ENCODE data around the gene NCAM2.

NCAM2 gene

DNA sequence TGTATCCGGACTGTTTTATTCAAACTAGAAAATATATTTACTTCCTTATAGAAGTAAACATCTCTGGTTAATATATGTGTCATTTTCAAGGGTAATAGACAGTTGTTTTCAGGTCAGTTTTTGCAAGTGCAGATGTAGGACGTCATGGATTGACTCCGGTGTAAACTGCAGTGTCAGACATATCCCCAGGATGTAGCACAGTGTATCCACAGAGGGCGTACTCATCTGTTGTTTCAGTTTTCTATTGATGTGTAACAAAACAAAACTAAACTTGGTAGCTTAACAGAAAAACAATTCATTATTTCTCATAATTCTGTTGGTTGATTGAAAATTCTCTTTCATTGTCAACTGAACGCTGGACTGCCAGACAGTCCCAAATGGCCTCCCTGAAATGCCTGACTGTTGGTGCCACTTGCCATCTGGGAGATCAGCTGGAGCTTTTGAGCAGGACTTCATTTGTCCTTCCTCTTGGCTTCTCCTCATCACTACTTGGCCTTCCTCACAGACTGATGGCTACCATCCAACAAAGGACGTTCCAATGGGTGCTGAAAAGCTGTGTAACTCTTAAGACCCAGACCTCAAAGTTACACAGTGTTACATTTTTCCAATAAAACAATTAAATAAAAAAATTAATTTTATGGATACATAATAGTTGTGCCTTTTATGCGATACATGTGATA, 181.6 kb downstream of the NCAM2 start:
- DNase-seq: no peak

DNA sequence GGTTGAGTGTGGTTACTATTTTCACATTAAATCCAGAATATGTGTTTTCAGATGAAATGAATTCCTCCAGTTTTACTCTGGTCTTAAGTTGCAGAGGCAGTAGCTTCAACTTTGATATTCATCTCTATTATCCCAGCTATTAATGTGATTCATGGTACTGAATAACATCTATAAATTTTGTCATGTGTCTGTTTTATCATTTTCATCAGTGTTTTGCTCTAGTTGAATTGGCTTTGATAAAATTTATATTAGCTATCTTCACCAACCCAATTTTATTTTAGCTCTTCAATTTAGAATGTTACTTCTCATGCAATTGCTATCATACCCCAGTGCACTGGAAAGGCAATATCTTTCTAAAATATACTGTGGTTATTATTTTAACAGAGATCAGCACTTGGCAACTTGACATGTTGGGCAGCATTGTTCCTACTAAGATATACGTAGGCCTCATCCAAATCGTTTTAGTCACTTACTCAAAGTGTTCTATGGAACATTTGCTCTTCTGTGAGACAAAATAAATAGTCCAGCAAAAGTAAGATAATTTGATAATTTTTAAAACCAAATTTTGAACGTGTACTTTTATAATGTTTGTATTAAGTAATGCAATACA, 184.3 kb downstream of the NCAM2 start:
- no peak for DNase-seq

DNA sequence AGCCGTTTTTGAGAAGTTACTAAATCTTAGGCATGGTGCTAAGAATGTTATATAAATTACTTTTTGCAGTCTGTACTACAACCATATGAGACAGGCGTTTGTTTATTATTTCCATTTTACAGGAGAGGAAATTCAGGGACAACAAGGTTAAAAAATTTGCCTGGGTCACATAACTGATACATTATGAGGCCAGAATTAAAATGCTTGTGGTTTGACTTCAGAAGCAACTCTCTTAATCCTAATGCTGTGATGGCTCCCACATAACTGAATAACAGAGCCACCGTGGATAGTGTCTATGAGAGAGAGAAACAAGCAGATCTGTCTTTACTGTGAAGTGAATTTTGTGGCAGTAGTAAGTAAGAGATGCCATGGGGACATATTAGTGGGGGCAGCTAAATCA, 184.9 kb downstream of the NCAM2 start:
- DNase-seq: no peak

DNA sequence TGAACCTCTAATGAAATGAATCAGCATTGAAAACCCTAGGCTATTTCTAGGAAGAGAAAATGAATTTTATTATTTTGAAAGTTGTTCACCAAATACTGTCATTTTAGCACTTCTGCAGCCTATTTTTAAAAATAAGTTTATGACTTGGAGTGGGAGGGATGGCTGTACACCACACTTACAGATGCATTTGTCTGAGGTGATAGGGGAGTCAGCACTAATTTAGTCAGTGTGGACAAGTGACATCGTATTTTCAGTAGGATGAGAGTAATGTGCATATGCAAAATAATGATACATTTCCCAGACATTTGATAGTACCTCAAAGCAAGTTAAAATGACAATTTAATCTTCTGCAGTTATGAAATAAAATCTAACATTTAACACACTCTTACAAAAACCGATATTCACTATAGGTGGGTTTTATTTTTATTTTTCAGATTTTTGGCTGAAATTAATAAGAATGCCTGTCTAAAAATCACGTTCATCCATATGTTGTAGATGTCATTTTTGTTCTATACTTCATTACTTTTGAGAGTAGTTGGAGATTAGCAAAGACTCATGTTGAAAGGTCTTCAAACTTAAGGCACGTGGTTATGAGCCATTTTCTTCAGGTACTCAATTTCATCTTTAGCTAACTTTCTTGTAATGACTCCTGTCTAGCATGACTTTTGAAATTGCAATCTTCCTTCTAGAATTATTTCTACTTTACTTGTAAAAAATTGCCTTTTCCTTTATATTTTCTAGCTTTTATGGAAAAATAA, 186.7 kb downstream of the NCAM2 start:
- DNase-seq: no peak

DNA sequence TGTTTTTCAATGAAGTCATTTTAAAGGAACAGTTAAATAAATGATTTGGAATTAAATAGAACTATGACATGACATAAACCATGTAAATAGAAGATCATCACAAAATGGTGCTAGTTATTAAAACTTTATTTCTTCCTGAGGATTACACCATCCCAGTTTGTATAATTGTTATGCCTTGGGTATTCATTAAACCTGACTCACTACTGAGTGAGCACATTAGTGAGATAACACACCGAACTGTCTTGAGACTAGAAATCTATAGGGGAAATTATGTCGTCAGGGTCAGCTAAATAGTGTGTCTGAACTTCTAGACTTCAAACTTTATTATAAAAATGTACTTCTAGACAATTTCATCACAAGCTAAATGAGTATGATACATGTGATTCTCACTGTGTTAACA, 189.4 kb downstream of the NCAM2 start:
- DNase-seq: no peak

DNA sequence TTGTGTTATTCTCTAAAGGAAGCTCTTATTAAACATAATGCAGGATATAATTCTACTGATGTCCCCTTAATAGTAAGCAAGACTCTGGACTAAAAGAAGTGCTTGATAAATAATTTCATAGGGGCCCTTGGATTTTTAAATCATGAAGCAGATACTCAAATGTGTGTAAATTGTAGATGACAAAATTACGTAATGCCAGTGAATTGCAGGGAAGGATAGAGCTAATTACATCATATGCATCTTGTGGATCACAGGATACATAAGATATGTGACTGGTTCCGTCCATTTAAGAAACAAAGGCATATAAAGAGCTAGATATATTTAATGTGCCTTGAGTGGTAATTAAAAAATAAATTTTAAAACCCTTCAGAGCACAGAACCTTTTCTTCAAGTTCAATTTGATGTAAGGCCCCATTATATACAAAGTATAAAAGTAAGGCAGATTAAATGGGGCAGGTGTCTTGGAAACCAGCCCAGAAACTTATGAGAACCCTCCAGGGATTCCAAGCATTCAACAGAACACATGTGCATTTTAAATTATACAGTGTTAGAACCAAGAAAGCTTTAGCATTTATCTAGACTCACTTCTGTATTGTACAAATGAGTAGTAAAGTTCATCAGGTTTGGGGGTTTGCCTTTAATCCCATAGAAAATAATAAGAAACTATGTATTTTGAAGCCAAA, 190.4 kb downstream of the NCAM2 start:
- no peak for DNase-seq

DNA sequence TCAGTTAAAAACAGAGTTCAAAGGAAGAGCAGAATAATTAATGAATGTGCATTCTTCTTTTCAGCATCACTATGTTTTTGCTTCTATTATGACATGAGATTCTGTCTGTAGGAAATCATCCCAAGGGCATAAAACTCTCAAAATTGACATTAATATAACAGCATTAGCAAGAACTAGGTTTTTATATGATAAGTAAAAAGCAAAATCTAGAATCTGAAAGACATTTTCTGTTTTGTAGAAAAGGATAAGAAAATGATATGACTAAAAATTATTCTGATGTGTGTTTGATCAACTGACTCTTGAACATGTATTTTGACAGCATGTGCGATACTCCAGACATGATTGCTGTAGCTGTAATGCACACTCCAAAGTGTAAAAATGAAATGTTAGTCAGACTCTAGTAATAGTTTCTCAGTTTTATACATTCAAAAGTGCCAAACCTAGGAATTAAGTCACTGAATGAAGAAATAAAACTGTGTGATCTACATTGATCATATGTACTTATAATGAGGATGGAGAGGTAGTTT, 197.3 kb downstream of the NCAM2 start:
- DNase-seq: no peak

DNA sequence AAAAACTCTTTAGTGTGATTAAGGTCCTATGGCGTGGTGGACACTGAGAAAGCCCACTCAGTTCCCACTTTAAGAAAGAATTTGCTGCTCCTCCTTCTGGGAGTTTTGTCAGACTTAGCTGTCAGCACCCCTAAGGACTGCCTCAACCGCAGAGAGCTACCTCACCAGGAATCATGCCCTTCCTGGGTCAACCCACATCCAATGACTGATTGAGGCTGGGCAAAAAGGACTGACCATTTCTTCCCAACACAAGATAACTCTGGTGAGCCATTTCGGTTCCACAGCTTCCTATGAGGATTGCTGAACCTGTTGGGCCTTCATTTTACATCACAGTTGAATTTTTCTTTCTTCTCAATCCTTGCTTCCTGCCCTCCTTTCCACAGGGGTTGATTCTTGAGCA, 197.9 kb downstream of the NCAM2 start:
- no peak for DNase-seq

DNA sequence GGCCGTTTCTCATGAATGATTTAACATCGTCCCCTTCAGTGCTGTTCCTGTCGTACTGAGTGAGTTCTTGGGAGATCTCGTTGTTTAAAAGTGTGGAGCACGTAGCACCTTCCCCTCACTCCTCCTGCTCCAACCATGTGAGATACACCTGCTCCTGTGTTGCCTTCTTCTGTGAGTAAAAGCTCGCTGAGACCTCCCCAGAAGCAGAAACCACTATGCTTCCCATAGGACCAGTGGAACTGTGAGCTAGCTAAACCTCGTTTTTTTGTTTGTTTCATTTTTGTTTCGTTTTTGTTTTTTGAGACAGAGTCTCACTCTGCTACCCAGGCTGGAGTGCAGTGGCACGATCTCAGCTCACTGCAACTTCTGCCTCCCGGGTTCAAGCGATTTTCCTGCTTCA, 198.6 kb downstream of the NCAM2 start:
- DNase-seq: no peak

DNA sequence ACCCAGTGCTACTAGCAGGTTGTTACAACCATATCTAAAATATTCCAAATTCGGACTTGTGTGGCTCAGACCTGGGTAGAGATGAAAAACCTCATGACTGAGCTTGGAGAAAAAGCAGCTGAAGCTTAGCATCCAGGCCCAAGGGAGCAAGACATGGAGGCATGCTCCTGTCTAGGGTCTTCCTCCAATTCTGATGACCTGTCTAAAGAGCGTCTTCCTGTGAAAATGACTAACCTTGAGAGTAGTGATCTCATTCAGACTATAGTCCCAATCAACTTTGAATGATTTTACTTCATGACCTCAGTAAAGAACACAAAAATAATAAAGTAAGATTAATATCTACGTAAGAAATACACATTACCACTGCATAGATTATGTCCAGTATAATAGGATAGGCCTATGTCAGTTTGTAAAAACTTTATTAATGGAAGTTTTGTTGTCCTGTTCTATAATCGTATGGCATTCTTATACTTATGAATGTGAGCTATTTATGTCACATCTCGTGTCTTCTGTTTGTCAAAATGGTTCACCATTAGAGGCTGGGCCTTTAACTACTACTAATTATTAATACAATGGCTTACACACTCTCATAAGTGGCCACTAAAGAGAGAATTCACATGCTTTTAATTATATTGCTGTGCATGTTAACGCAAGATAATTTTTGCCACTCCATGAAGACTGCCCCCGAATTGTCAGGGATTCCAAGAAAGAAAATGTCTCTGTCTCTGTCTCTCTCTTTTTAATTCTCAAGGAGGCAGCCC, 201.3 kb downstream of the NCAM2 start:
- no peak for DNase-seq

DNA sequence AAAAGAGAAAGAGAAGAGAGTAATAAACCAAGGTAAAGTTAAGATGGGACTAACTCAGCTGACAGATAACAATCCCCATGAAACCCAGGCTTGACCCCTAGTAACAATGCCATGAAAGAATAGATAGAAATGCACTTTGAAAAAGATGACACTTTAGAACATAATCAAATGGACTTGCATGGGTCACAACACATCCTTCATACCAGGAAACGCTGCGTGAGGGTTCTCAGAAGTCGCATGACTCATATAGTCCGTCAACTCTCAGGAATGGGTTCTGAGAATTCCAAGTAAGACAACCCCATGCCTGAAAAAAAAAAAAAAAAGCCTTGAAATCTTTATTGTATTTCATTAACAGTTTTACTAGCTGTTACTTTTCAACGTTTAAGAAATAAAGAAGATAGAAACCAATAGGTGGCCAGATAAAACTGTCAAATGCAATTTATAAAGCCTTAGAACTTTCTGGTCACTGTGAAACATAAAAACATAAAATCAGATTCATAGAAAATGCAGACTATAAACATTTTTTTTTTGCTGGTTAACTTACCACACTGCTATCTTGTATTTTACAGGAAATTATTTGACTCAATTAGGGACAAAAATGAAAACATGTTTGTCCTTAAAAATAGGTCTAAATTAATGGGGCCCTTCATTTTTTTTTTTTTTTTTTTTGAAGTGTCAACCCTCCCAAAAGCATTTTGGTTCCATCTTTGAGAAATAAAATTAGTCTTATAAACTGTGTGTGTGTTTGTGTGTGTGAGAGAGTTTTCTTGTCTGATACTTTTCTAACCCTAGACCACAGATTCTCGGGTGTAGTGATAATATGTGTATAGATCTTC, 202.1 kb downstream of the NCAM2 start:
- DNase-seq: peak; percentile 86

DNA sequence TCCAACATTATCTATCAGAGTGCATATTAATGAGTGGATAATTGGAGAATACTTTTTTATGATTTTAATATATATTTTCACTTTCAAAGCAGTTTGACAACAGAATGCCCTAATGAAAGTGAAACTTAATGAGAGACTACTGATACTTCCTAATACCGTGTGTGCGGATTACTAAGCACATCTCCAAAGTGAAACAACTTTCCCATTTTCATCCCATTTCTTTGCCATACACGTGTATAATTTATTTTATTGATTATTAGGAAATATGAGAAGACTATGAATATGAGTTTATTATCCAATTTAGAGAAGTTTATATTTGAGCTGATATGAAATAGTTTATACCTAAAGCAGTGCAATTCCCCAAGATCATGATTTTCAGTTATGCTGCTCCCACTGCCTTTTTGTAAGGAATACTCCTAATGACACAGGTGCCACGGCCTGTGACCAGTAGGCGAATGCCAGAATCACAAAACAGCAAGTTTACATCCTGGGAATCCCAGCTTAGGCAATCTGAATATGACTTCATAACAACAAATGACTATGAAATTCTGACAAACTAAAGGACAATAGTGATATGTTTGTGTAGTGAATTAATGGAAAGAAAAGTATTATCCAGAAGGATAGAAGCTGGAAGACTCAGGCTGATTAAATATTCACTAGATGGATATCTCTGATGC, 202.9 kb downstream of the NCAM2 start:
- peak; percentile 13 for DNase-seq

DNA sequence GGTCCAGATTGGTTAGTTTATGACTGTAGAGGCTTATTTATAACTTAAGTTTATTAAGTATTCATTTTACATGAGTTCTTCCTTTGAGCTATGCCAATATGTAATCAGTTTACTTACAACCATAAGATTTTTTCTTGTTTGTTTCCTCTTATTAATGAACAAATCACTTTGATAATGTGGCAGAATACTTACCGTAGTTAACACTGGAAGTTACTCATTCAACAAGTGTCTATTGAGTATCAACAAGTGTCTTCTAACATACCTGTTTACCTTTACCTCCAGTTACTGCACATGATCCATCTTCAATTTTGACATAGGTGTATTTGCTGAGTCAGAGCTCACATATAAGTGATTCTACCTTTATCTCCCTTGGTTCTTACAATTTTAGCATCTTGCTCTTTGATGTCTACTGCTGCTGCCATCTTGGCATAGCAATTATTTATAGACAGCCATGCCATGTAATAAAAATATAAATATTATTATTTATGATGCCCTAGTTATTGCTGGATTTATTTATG, 205.7 kb downstream of the NCAM2 start:
- no peak for DNase-seq

DNA sequence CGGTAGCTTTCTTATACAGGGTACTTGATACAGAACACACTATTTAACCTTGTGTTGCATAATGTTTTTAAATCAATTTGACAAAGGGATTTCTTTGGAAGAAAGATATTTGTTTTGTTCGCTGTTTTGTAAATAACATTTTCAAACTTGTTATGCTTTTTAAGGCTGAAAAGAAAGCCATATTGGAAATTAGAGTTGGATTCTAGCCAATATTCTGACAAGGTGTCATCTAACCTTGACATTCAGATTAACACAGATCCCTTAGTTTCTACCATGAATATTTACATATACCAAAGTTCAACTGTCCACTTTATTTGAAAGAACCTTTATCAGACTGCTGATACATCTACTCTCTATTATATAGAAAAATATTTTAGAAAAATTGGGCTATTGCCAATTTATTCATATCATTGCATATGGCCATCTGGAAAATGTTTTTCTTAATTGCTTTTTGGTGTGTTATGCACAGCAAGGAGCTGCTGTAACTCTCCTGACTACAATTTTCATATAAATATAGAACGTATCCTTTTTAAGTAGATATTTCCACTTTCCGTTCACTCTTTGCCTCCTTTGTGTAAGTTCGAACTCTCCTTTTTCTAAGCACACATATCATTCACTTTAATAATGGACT, 206.3 kb downstream of the NCAM2 start:
- no peak for DNase-seq

DNA sequence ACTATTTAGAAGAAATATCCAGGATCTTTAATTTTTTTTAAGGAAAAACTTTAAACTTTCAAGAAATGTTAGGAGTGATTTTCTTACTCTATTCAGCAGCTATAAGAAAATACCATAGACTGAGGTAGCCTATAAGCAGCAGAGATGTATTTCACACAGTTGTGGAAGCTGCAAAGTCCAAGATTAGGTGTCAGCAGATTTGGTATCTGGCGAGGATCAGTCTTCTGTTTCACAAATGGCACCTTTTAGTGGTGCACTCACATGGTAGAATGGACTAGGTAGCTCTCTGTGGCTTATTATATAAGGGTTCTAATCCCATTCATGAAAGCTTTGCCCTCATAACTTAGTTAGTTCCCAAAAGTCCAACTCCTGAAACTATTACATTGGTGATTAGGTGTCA, 207.4 kb downstream of the NCAM2 start:
- DNase-seq: no peak

DNA sequence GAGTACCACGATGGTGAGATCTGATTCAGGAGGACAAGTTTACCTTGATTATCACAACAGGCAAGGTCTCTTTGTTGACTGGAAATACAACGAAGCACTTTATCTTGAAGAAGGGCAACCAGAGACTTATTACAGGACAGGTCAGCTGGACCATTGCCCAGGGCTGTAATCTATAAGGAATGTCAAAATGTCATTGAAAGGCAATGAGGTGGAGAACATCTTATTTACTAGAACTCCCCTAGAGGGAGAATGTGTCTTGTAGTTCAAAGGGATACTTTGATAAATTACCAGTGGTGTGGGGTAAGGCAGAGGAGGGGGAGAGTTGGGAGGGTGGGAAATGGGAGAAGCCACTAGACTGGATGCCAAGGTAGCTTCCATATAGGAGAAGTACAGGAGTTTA, 212.3 kb downstream of the NCAM2 start:
- no peak for DNase-seq

DNA sequence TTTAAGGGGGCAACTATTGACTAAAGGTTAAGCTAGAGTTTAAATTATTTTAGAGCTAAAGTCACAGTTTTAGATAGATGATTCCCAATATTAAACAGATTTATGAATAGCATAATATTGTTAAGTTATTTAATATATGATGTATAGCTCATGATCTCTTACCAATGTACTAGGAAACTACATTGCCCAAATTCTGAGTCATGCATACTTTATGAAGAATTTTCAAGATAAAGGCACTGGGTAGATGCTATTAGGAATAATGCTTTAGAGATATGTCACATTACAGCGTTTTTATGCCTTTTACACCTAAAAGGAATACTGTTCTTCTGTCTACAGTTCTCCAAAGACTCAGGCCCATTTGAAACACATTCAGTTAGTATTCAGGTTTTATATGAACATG, 215.1 kb downstream of the NCAM2 start:
- DNase-seq: no peak

DNA sequence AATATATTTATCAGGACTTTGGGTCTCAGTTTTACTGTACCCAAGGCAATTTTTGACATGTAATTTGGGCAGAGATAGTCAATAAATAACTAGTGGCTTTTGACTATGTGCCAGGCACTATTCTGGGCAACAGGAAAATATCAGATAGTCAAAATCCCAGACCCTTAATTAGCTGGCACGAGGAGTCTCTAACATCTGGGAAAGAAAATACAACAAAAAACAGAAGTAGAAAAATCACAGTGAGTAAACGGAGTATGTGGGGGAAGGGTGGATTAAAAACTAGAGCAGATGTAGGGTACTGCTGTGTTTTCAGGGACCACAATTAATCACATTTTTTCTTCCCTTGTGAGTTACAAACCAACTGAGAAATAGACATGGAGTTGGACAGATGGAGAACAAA, 217.8 kb downstream of the NCAM2 start:
- DNase-seq: no peak

DNA sequence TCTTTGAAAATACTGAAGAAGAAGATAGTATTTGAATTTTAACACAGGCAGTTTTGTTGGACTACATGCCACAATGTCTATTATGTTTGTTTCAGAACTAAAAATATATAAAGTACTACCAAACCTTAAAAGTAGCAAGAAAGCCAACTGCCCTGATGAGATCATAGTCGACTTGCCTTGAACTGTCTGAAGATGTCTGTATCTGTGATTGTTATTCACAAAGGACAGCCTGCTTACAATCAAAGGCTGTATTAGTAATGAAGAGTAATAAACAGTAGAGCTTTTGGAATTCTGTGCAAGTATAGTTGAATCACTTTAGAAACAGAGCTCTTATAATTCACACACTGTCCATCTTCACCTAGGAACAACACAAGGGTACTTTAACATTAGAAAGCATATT, 228.3 kb downstream of the NCAM2 start:
- DNase-seq: no peak

DNA sequence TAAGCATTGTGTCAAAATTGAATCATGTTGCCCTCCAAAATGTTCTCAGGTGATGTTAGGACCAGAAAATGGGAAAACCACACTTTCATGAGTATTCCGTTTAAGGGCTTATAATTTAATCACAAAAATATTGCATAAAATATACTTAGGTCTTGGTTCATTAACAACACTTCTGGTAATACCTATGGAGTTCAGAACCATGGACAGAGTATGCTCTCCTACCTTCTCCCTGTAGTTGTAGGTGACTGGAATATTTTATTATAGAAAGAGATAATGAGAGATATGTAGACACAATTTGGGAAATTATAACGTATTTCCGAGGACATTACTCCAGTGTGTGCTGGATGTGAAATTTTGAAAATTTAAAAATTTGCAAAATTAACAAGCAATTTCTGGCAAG, 232.5 kb downstream of the NCAM2 start:
- no peak for DNase-seq
